IMR-90 (cell line): ENCODE results near the gene NIPSNAP2. TPM values are rescaled to one million over a fixed set of nuclear protein-coding genes. Genes with fewer than 3 reads are reported as not detected.

Experiments
- ATAC-seq: fragments of 200-7000 bp; cut with Tn5 transposase; 2 replicates; pipeline ENCODE4 v1.9.1; 2020; ENCODE audit warnings: low read depth, mild to moderate bottlenecking, moderate library complexity
- BruUV-seq: library from RNA; stranded (reverse); fragments of 400-500 nt; replicated peaks from 2 replicates; lab custom pipeline; 2021; lab: Mats Ljungman, UMichigan
- CTCF ChIA-PET: fragments of 300-600 bp; formaldehyde crosslinking; extraction: SDS; loops from one replicate; lab custom pipeline; 2021; ENCODE audit warnings: antibody characterized with exemption; lab: Yijun Ruan, JAX
- POLR2A ChIA-PET: fragments of 300-600 bp; sonication (Branson Sonifier 250); formaldehyde crosslinking; loops from one replicate; lab custom pipeline; 2022; ENCODE audit warnings: antibody characterized with exemption; ENCODE audit not compliant: unreplicated experiment; lab: Charles Lee
- DNase-seq: peaks from one replicate; pipeline ENCODE4 v3.0.0; 2013
- H2AFZ ChIP-seq: replicated peaks from 2 replicates; pipeline ENCODE3; 2013; ENCODE audit warnings: low read length, mild to moderate bottlenecking; ENCODE audit not compliant: poor library complexity
- H2AK5ac ChIP-seq: 2 replicates; pipeline ENCODE4 v1.6.1; 2013; ENCODE audit warnings: low read depth, low read length, inconsistent platforms
- H2AK9ac ChIP-seq: replicated peaks from 2 replicates; pipeline ENCODE3; 2013; ENCODE audit warnings: mild to moderate bottlenecking, low read depth, low read length, moderate library complexity; ENCODE audit not compliant: poor library complexity
- H2BK120ac ChIP-seq: 2 replicates; pipeline ENCODE4 v1.6.1; 2013; ENCODE audit warnings: low read depth, low read length, inconsistent platforms
- H2BK15ac ChIP-seq: 3 replicates; pipeline ENCODE4 v1.6.1; 2013; ENCODE audit warnings: low read depth, low read length, inconsistent platforms
- H2BK20ac ChIP-seq: 2 replicates; pipeline ENCODE4 v1.6.1; 2013; ENCODE audit warnings: low read depth, mild to moderate bottlenecking, inconsistent platforms, low read length, moderate library complexity
- H2BK5ac ChIP-seq: 2 replicates; pipeline ENCODE4 v1.6.1; 2013; ENCODE audit warnings: mild to moderate bottlenecking, low read depth, low read length, inconsistent platforms; ENCODE audit not compliant: poor library complexity, severe bottlenecking
- H3K14ac ChIP-seq: replicated peaks from 2 replicates; pipeline ENCODE4 v1.6.1; 2013; ENCODE audit warnings: low read depth, low read length, inconsistent platforms
- H3K18ac ChIP-seq: 2 replicates; pipeline ENCODE4 v1.6.1; 2013; ENCODE audit warnings: low read depth, low read length, control low read depth
- H3K23ac ChIP-seq: 2 replicates; pipeline ENCODE4 v1.6.1; 2013; ENCODE audit warnings: low read depth, low read length, inconsistent platforms
- H3K27ac ChIP-seq: 2 replicates; pipeline ENCODE4 v1.5.1; 2013; ENCODE audit warnings: mild to moderate bottlenecking, control low read depth, low read length; ENCODE audit not compliant: insufficient read depth
- H3K27me3 ChIP-seq: 2 replicates; pipeline ENCODE4 v1.6.1; 2013; ENCODE audit warnings: low read length; ENCODE audit not compliant: control insufficient read depth, insufficient read depth
- H3K36me3 ChIP-seq: 2 replicates; pipeline ENCODE4 v1.6.1; 2013; ENCODE audit warnings: low read length, mixed read lengths; ENCODE audit not compliant: control insufficient read depth, insufficient read depth
- H3K4ac ChIP-seq: 2 replicates; pipeline ENCODE4 v1.6.1; 2013; ENCODE audit warnings: low read depth, low read length, inconsistent platforms
- H3K4me1 ChIP-seq: 2 replicates; pipeline ENCODE4 v1.6.1; 2013; ENCODE audit warnings: low read length, mixed read lengths; ENCODE audit not compliant: control insufficient read depth, insufficient read depth
- H3K4me2 ChIP-seq: 2 replicates; pipeline ENCODE4 v1.6.1; 2013; ENCODE audit warnings: low read depth, mild to moderate bottlenecking, control low read depth, low read length, moderate library complexity
- H3K4me3 ChIP-seq: 2 replicates; pipeline ENCODE4 v1.5.1; 2013; ENCODE audit warnings: low read depth, mild to moderate bottlenecking, control low read depth, low read length, moderate library complexity; ENCODE audit not compliant: insufficient read depth
- H3K56ac ChIP-seq: 2 replicates; pipeline ENCODE4 v1.6.1; 2013; ENCODE audit warnings: low read length, inconsistent platforms; ENCODE audit not compliant: insufficient read depth; ENCODE audit errors: extremely low read depth
- H3K79me1 ChIP-seq, 2 experiments: 2 replicates each; pipeline ENCODE4 v1.6.1; 2013; ENCODE audit warnings: low read length in 2 of 2, inconsistent platforms in 1 of 2, low read depth in 1 of 2
- H3K9ac ChIP-seq: 2 replicates; pipeline ENCODE4 v1.6.1; 2013; ENCODE audit warnings: low read depth, low read length, control low read depth
- H3K9me1 ChIP-seq: 2 replicates; pipeline ENCODE4 v1.6.1; 2013; ENCODE audit warnings: low read length, inconsistent platforms; ENCODE audit not compliant: insufficient read depth
- H3K9me3 ChIP-seq: 2 replicates; pipeline ENCODE4 v1.6.1; 2013; ENCODE audit warnings: low read length; ENCODE audit not compliant: control insufficient read depth, insufficient read depth
- H4K20me1 ChIP-seq: 2 replicates; pipeline ENCODE4 v1.6.1; 2013; ENCODE audit warnings: low read length, inconsistent platforms; ENCODE audit not compliant: insufficient read depth
- H4K5ac ChIP-seq: 2 replicates; pipeline ENCODE4 v1.6.1; 2013; ENCODE audit warnings: mild to moderate bottlenecking, low read depth, low read length, control low read depth
- H4K8ac ChIP-seq, 2 experiments: 2 replicates each; pipeline ENCODE4 v1.6.1; 2013; ENCODE audit warnings: low read depth in 2 of 2, low read length in 2 of 2, control low read depth in 1 of 2, inconsistent platforms in 1 of 2
- H4K91ac ChIP-seq: 2 replicates; pipeline ENCODE4 v1.6.1; 2013; ENCODE audit warnings: low read depth, low read length, inconsistent platforms; ENCODE audit not compliant: insufficient read depth
- BHLHE40 ChIP-seq: fragments of 150-350 bp; IDR thresholded peaks from 2 replicates; pipeline ENCODE4 v1.6.1; 2016; ENCODE audit warnings: mild to moderate bottlenecking, low read depth, low read length
- CEBPB ChIP-seq: IDR thresholded peaks from 2 replicates; pipeline ENCODE4 v1.6.1; 2012; ENCODE audit warnings: low read depth, low read length, improper control_type of control experiment
- CHD1 ChIP-seq: IDR thresholded peaks from 2 replicates; pipeline ENCODE4 v1.6.1; 2012; ENCODE audit warnings: low read depth, low read length, improper control_type of control experiment
- FOS ChIP-seq: fragments of 150-350 bp; IDR thresholded peaks from 2 replicates; pipeline ENCODE4 v1.6.1; 2016; ENCODE audit warnings: low read depth, low read length
- MAFK ChIP-seq: IDR thresholded peaks from 2 replicates; pipeline ENCODE4 v1.6.1; 2012; ENCODE audit warnings: low read depth, low read length, improper control_type of control experiment
- MAZ ChIP-seq: IDR thresholded peaks from 2 replicates; pipeline ENCODE4 v1.6.1; 2012; ENCODE audit warnings: low read depth, mild to moderate bottlenecking, low read length, improper control_type of control experiment, moderate library complexity, borderline replicate concordance
- MXI1 ChIP-seq: IDR thresholded peaks from 2 replicates; pipeline ENCODE4 v1.6.1; 2012; ENCODE audit warnings: low read depth, mild to moderate bottlenecking, low read length, moderate library complexity, borderline replicate concordance
- NFE2L2 ChIP-seq: fragments of 150-350 bp; IDR thresholded peaks from 2 replicates; pipeline ENCODE4 v1.6.1; 2016; ENCODE audit warnings: low read depth, mild to moderate bottlenecking, low read length
- POLR2A ChIP-seq: IDR thresholded peaks from 2 replicates; pipeline ENCODE4 v1.6.1; 2012; ENCODE audit warnings: mild to moderate bottlenecking, low read depth, low read length
- RAD21 ChIP-seq: IDR thresholded peaks from 2 replicates; pipeline ENCODE4 v1.6.1; 2012; ENCODE audit warnings: low read length, improper control_type of control experiment
- RCOR1 ChIP-seq: IDR thresholded peaks from 2 replicates; pipeline ENCODE4 v1.6.1; 2012; ENCODE audit warnings: mild to moderate bottlenecking, low read length, improper control_type of control experiment; ENCODE audit not compliant: insufficient replicate concordance
- RFX5 ChIP-seq: IDR thresholded peaks from 2 replicates; pipeline ENCODE4 v1.8.0; 2012; ENCODE audit warnings: low read depth, mild to moderate bottlenecking, low read length, moderate library complexity
- SMC3 ChIP-seq: fragments of 150-350 bp; IDR thresholded peaks from 2 replicates; pipeline ENCODE4 v1.6.1; 2016; ENCODE audit warnings: low read depth, mild to moderate bottlenecking, antibody characterized with exemption, low read length, moderate library complexity
- WGBS, 2 experiments: methylation state at CpG; one replicate each; pipeline versions ENCODE4 v1.1.5 to v1.1.7; 2013; ENCODE audit warnings: missing lambda C conversion rate in 2 of 2; ENCODE audit not compliant: insufficient read length in 1 of 2; ENCODE audit errors: extremely low coverage in 2 of 2; 5-methylcytosine and 5-hydroxymethylcytosine counted together
- dilution Hi-C: fragments of 300-500 bp; cut with HindIII; formaldehyde crosslinking; loops from one replicate; pipeline ENCODE4 v1.14.3; 2018; ENCODE audit warnings: low sequenced_read_pairs; ENCODE audit not compliant: unreplicated experiment
- in situ Hi-C: fragments of 300-500 bp; cut with MboI; formaldehyde crosslinking; loops from 3 replicates; pipeline ENCODE4 v1.14.3; 2019; ENCODE audit warnings: low sequenced_read_pairs, inconsistent platforms, mixed read lengths
- intact Hi-C: fragments of 100-400 bp; cut with micrococcal nuclease; formaldehyde crosslinking; loops from 2 replicates; pipeline ENCODE4 v1.10.0; 2022
- polyA plus RNA-seq, 3 experiments: library from polyadenylated mRNA; depleted of rRNA; stranded (reverse); fragments of >200 nt; gene quantifications; 2 replicates each; pipeline ENCODE4 v1.2.3, GENCODE V29; 2012; ENCODE audit warnings: low replicate concordance in 1 of 3
- total RNA-seq: library from RNA; depleted of rRNA; stranded (reverse); fragments of >200 nt; gene quantifications from 2 replicates; pipeline ENCODE4 v1.2.3, GENCODE V29; 2012
- TF ChIP-seq, protein P1 (sequence below): fragments of 150-350 bp; IDR thresholded peaks from 2 replicates; pipeline ENCODE4 v1.6.1; 2016; ENCODE audit warnings: low read depth, mild to moderate bottlenecking, low read length, moderate library complexity, borderline replicate concordance
- TF ChIP-seq, protein P2 (sequence below): conservative IDR thresholded peaks from 2 replicates; pipeline ENCODE4 v1.5.1; 2012; ENCODE audit warnings: mild to moderate bottlenecking, low read depth, low read length, improper control_type of control experiment

The NIPSNAP2 gene
- total and polyA plus RNA-seq, 2 of the 4 experiments (the other 2 are of a cell fraction), result 33.7 to 42.8 TPM

DNA sequence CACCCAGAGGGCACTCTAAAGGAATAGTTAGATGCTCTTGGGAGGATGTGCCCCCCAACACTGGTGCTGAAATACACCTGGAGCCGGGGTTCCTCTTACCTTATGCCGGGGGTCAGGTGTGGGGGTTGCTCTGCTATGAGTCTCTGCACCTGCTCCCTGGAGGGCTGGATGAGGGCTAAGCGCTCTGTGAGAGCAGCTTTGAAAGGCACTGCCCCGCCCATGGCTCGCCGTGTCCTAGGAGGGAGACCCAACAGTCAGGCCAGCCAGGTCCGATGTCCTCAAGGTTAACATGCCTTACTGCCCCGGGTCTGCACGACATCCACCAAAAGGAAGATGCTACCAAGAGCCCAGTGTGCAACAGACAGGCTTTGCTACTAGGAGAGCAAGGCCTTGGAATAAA is 55.1 kb downstream of the NIPSNAP2 start:
- BruUV-seq, result no TSS peak
- ATAC-seq, result no peak
- H2AK5ac ChIP-seq, result no peak overlapping the region
- ChIA-PET POLR2A (no interaction called here), CTCF (no interaction called here)
- H4K91ac ChIP-seq, result no peak overlapping the region
- H3K4me1 ChIP-seq, result no peaks in the 10 kb centered on the region
- H4K20me1 ChIP-seq, result no peaks in the 10 kb centered on the region; the same call in 1 of the 2 replicates
- 83% methylated on average over 5 of the region's 9 CpGs; no CpG with 5 or more reads in 1 of the 2 experiments for WGBS, 2 experiments
- H2BK15ac ChIP-seq, result no peak overlapping the region
- H3K9ac ChIP-seq, result no peak overlapping the region
- H3K27me3 ChIP-seq, result no peaks in the 10 kb centered on the region
- no peak overlapping the region for H2BK20ac ChIP-seq
- H2BK120ac ChIP-seq, result no peak overlapping the region
- TF ChIP-seq, protein P1, sequence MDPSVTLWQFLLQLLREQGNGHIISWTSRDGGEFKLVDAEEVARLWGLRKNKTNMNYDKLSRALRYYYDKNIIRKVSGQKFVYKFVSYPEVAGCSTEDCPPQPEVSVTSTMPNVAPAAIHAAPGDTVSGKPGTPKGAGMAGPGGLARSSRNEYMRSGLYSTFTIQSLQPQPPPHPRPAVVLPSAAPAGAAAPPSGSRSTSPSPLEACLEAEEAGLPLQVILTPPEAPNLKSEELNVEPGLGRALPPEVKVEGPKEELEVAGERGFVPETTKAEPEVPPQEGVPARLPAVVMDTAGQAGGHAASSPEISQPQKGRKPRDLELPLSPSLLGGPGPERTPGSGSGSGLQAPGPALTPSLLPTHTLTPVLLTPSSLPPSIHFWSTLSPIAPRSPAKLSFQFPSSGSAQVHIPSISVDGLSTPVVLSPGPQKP, result no peak
- no peak for TF ChIP-seq SMC3
- TF ChIP-seq MAFK, result no peak
- TF ChIP-seq, protein P2, sequence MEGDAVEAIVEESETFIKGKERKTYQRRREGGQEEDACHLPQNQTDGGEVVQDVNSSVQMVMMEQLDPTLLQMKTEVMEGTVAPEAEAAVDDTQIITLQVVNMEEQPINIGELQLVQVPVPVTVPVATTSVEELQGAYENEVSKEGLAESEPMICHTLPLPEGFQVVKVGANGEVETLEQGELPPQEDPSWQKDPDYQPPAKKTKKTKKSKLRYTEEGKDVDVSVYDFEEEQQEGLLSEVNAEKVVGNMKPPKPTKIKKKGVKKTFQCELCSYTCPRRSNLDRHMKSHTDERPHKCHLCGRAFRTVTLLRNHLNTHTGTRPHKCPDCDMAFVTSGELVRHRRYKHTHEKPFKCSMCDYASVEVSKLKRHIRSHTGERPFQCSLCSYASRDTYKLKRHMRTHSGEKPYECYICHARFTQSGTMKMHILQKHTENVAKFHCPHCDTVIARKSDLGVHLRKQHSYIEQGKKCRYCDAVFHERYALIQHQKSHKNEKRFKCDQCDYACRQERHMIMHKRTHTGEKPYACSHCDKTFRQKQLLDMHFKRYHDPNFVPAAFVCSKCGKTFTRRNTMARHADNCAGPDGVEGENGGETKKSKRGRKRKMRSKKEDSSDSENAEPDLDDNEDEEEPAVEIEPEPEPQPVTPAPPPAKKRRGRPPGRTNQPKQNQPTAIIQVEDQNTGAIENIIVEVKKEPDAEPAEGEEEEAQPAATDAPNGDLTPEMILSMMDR, result no peak
- no peak for TF ChIP-seq RFX5
- no peak for TF ChIP-seq POLR2A
- no peak for TF ChIP-seq MXI1
- no peak for TF ChIP-seq CEBPB
- no peak for TF ChIP-seq NFE2L2
- no peak for TF ChIP-seq RCOR1
- TF ChIP-seq FOS, result no peak
- no peak for TF ChIP-seq BHLHE40
- no peak for TF ChIP-seq MAZ
- no peak for TF ChIP-seq RAD21
- no peak for TF ChIP-seq CHD1
- H3K9me3 ChIP-seq, result no peaks in the 10 kb centered on the region
- no peak overlapping the region for H3K18ac ChIP-seq
- H3K14ac ChIP-seq, result no peak overlapping the region
- no peak overlapping the region for H4K8ac ChIP-seq
- no peak overlapping the region for H3K4me3 ChIP-seq
- H3K23ac ChIP-seq, result no peak overlapping the region
- no peak overlapping the region for H3K4me2 ChIP-seq
- DNase-seq, result no peak
- H2AK9ac ChIP-seq, result no peak overlapping the region
- peaks cover 3% of the 10 kb centered on the region; the same call in 1 of the 2 replicates for H3K9me1 ChIP-seq
- H3K36me3 ChIP-seq, result peaks cover 30% of the 10 kb centered on the region
- no peak overlapping the region for H3K27ac ChIP-seq
- no peak overlapping the region for H3K56ac ChIP-seq
- in situ Hi-C loops (no loop called here), dilution Hi-C loops (no loop called here), intact Hi-C loops (no loop called here)
- no peak overlapping the region for H2AFZ ChIP-seq
- no peak overlapping the region for H2BK5ac ChIP-seq
- no peak overlapping the region for H4K5ac ChIP-seq
- peaks cover 4 to 5% of the 10 kb centered on the region in 2 experiments; a peak in 3 of 4 replicates for H3K79me1 ChIP-seq
- no peak overlapping the region for H3K4ac ChIP-seq
